Erythroblast (primary cell): ENCODE measurements around the gene INTS7.

Experiments used
- GATA1 ChIP-seq: IDR thresholded peaks from 2 replicates; pipeline ENCODE4 v1.6.1; 2011; ENCODE audit warnings: low read depth, mild to moderate bottlenecking, control low read depth, low read length, moderate library complexity
- POLR2A ChIP-seq: IDR thresholded peaks from 2 replicates; pipeline ENCODE4 v1.6.1; 2011; ENCODE audit warnings: mild to moderate bottlenecking, low read length

DNA sequence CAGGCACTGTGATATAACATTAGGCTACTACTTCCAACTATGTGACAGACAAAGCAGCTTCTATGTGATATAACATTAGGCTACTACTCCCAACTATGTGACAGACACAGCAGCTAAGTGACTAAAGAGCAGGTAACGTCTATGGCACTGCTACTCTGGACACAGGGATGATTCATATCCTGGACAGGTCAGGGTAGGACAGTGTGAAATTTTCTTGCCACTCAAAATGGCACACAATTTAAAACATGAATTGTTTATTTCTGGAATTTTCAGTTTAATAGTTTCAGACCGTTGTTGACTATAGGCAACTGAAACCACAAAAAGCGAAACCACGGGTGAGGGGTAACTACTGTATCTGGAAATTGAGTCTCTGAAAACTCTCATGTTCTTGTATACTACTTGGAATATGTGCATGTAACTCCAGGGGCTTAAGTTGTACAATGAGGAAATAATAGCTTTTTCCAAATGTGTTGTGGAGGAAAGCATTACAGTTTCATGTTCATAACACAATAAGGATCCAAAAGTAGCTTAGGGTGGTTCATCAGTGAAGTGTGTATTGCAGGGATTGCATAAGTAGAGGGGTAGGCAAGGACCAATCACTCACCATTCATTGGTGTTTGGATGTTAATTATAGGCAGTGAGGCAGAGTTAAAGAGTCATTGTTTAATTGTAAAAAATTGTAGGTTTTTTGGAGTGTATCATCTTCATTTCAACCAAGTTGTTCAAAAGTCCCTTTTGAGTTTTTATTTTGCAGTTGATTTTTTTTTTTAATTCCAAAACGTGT lies 5.5 kb upstream of the INTS7 start:
- TF ChIP-seq POLR2A (no peak), GATA1 (no peak)
